ENCODE data around the gene SLC43A2. TPM values are rescaled to one million over a fixed set of nuclear protein-coding genes. Genes with fewer than 3 reads are reported as not detected.
"Not testable (repeated sequence)": the region's sequence is repeated elsewhere in the genome, so short reads cannot be mapped to it uniquely, and the experiment has no call there.

Gene SLC43A2
- total and polyA plus RNA-seq, 4 donors, result 27.0 to 125 (median 68.6) TPM

GRCh38 chr17:1661045-1661444 lies 32.4 kb upstream of the SLC43A2 start:
- Histone ChIP-seq H3K27me3 (ENCODE audit: control insufficient read depth in 3 of 3, insufficient read depth in 3 of 3, low read length in 2 of 3) (no peaks in the 10 kb centered on the region), H3K4me3 (no peak overlapping the region), H3K36me3 (ENCODE audit: control insufficient read depth in 4 of 4, insufficient read depth in 4 of 4, low read length in 4 of 4) (peaks cover 47 to 64% (median 59%) of the 10 kb centered on the region in 4 donors), H3K27ac (ENCODE audit: low read depth in 1 of 2, low read length in 1 of 2) (no peak overlapping the region), H3K9ac (ENCODE audit: insufficient read depth in 1 of 2, low read length in 2 of 2) (peak overlapping the region in 1 of 2 donors; percentile 32), H3K4me1 (ENCODE audit: control insufficient read depth in 5 of 5, insufficient read depth in 5 of 5, low read length in 5 of 5) (no peaks in the 10 kb centered on the region), H3K9me3 (ENCODE audit: control insufficient read depth in 4 of 4, insufficient read depth in 3 of 4, low read length in 3 of 4) (no peaks in the 10 kb centered on the region)
- TF ChIP-seq CTCF (IDR thresholded peaks at IDR 0.05; ENCODE audit: control extremely low read depth, extremely low read depth), result no peak
- ATAC-seq (ENCODE audit: insufficient read depth, low FRiP score), result no peak
- WGBS, 2 donors, result 94 to 96% methylated on average over 12 of the region's 12 CpGs
- DNase-seq, result no peak

- ATAC-seq (ENCODE audit: insufficient read depth, low FRiP score) (no peak), DNase-seq (no peak)
- H3K27ac ChIP-seq (ENCODE audit: low read depth in 1 of 2, low read length in 1 of 2), result no peak overlapping the region
- peaks cover 70 to 77% (median 73%) of the 10 kb centered on the region in 4 donors for H3K36me3 ChIP-seq (ENCODE audit: control insufficient read depth in 4 of 4, insufficient read depth in 4 of 4, low read length in 4 of 4)
- H3K4me3 ChIP-seq, result no peak overlapping the region
- H3K27me3 ChIP-seq (ENCODE audit: control insufficient read depth in 3 of 3, insufficient read depth in 3 of 3, low read length in 2 of 3), result no peaks in the 10 kb centered on the region
- H3K9ac ChIP-seq (ENCODE audit: insufficient read depth in 1 of 2, low read length in 2 of 2), result no peak overlapping the region
- no peak for TF ChIP-seq CTCF (IDR thresholded peaks at IDR 0.05; ENCODE audit: control extremely low read depth, extremely low read depth)
- no peaks in the 10 kb centered on the region for H3K4me1 ChIP-seq (ENCODE audit: control insufficient read depth in 5 of 5, insufficient read depth in 5 of 5, low read length in 5 of 5)
- 93 to 98% methylated on average over 9 of the region's 9 CpGs for WGBS, 2 donors
- H3K9me3 ChIP-seq (ENCODE audit: control insufficient read depth in 4 of 4, insufficient read depth in 3 of 4, low read length in 3 of 4), result no peaks in the 10 kb centered on the region
Measured at GRCh38 chr17:1658100-1658499, 29.5 kb upstream of the SLC43A2 start.

- Histone ChIP-seq H3K9ac (ENCODE audit: insufficient read depth in 1 of 2, low read length in 2 of 2) (no peak overlapping the region), H3K36me3 (ENCODE audit: control insufficient read depth in 4 of 4, insufficient read depth in 4 of 4, low read length in 4 of 4) (peaks cover 51 to 70% (median 66%) of the 10 kb centered on the region in 4 donors), H3K27me3 (ENCODE audit: control insufficient read depth in 3 of 3, insufficient read depth in 3 of 3, low read length in 2 of 3) (no peaks in the 10 kb centered on the region), H3K4me1 (ENCODE audit: control insufficient read depth in 5 of 5, insufficient read depth in 5 of 5, low read length in 5 of 5) (peaks cover 0 to 5% (median 3%) of the 10 kb centered on the region in 5 donors), H3K27ac (ENCODE audit: low read depth in 1 of 2, low read length in 1 of 2) (no peak overlapping the region), H3K4me3 (no peak overlapping the region), H3K9me3 (ENCODE audit: control insufficient read depth in 4 of 4, insufficient read depth in 3 of 4, low read length in 3 of 4) (no peaks in the 10 kb centered on the region)
- no peak for TF ChIP-seq CTCF (IDR thresholded peaks at IDR 0.05; ENCODE audit: control extremely low read depth, extremely low read depth)
- DNase-seq (no peak), ATAC-seq (ENCODE audit: insufficient read depth, low FRiP score) (no peak)
- 94 to 97% methylated on average over 14 of the region's 14 CpGs for WGBS, 2 donors
Measured at GRCh38 chr17:1653735-1654134, 25.1 kb upstream of the SLC43A2 start.

GRCh38 chr17:1652794-1653193 lies 24.2 kb upstream of the SLC43A2 start:
- not testable (repeated sequence) for H3K4me3 ChIP-seq; ATAC-seq (ENCODE audit: insufficient read depth, low FRiP score); DNase-seq; H3K9ac ChIP-seq (ENCODE audit: insufficient read depth in 1 of 2, low read length in 2 of 2); H3K27ac ChIP-seq (ENCODE audit: low read depth in 1 of 2, low read length in 1 of 2); H3K27me3 ChIP-seq (ENCODE audit: control insufficient read depth in 3 of 3, insufficient read depth in 3 of 3, low read length in 2 of 3); H3K9me3 ChIP-seq (ENCODE audit: control insufficient read depth in 4 of 4, insufficient read depth in 3 of 4, low read length in 3 of 4)
- peaks cover 42 to 61% (median 57%) of the 10 kb centered on the region in 4 donors for H3K36me3 ChIP-seq (ENCODE audit: control insufficient read depth in 4 of 4, insufficient read depth in 4 of 4, low read length in 4 of 4)
- peaks cover 0 to 14% (median 4%) of the 10 kb centered on the region in 5 donors for H3K4me1 ChIP-seq (ENCODE audit: control insufficient read depth in 5 of 5, insufficient read depth in 5 of 5, low read length in 5 of 5)
- 88 to 91% methylated on average over 7 of the region's 7 CpGs for whole genome bisulfite sequencing, 2 donors
